ENCODE results near the gene ZBTB38. TPM values are rescaled to one million over a fixed set of nuclear protein-coding genes. Genes with fewer than 3 reads are reported as not detected.

ZBTB38 gene
- total and polyA plus RNA-seq, 2 of the 13 experiments (the other 11 are each of a cell fraction or from before 2014, with no cell fraction given): 26.8 to 51.7 TPM

DNA sequence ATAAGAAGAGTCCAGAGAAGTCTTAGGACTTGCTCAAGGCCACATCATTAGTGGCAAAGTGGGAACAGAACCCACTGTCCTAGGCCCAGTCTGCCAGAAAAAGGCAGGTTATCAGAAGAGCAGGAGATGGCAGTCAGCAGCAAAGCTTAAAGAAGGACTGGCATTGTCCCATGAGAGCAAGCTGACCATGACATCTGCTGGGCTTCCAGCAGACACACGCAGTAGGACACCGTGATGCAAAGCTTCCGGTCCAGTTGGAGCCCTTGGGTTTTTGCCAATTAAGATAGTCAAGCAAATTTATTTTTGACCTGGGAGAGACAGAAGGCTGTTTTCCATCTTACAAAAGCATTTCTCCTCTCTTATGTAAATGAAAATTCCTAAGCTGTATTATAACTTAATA lies 42.1 kb downstream of the ZBTB38 start:
- Histone ChIP-seq H3K4me3 (replicated peaks in 1 of 3; ENCODE audit: insufficient read depth in 1 of 3, low read depth in 2 of 3, low read length in 3 of 3) (no peak overlapping the region), H3K9me3 (ENCODE audit: low read length) (no peaks in the 10 kb centered on the region), H3K36me3 (replicated peaks in 1 of 2; ENCODE audit: control insufficient read depth in 1 of 2, insufficient read depth in 2 of 2, low read length in 2 of 2) (peaks cover 8 to 39% of the 10 kb centered on the region in 2 experiments), H3K79me2 (ENCODE audit: insufficient read depth, low read length) (peaks cover 11% of the 10 kb centered on the region), H3K9ac (ENCODE audit: insufficient read depth, low read depth, low read length) (no peak overlapping the region; the same call in 1 of the 2 replicates), H3K27ac (ENCODE audit: extremely low read length, insufficient read depth, low read length) (peak overlapping the region; percentile 91), H3K27me3 (ENCODE audit: control insufficient read depth in 1 of 2, insufficient read depth in 2 of 2, low read length in 2 of 2) (no peaks in the 10 kb centered on the region), H3K4me2 (ENCODE audit: low read depth, low read length) (peak overlapping the region; percentile 80; the same call in 1 of the 2 replicates), H3K4me1 (ENCODE audit: insufficient read depth, low read length) (peaks cover 67% of the 10 kb centered on the region), H2AFZ (ENCODE audit: low read length) (no peak overlapping the region), H4K20me1 (ENCODE audit: insufficient read depth, low read length) (no peaks in the 10 kb centered on the region)
- BruUV-seq (replicated peaks): no TSS peak
- in situ Hi-C loops (cut with HindIII; ENCODE audit: extremely low pct_ligation_motif_present, low pct_unique_long_range_greater_than_20kb): no loop called here
- FAIRE-seq (no peak), ATAC-seq (peak; percentile 14; the same call in 1 of the 3 replicates), DNase-seq (ENCODE audit: low spot score) (no peak)
- ChIA-PET CTCF (ENCODE audit: low intra/inter-chr PET ratio, low total read pairs) (no interaction called here), POLR2A (interaction anchor here (1.6 to 6.4 kb wide), 3 partner anchors 10 to 44 kb away, joined by 3 to 128 read pairs (median 15); no protein-coding TSS in a partner anchor)
- 49% methylated on average over 3 of the region's 3 CpGs for WGBS (ENCODE audit: low lambda C conversion rate)
- intact Hi-C loops (cut with micrococcal nuclease; ENCODE audit: unreplicated experiment): loop anchor here (2.0 kb wide), 2 partner anchors 50 to 100 kb away; no protein-coding TSS in a partner anchor
- 0 out of 2 replicates have a peak, but pooled peaks have one; percentile 19 for TF ChIP-seq IRF2 (CRISPR knock-in tag; IDR thresholded peaks at IDR 0.05)
- TF ChIP-seq STAG1 (CRISPR knock-in tag; IDR thresholded peaks at IDR 0.05): peak; percentile 37
- 0 out of 2 replicates have a peak, but pooled peaks have one; percentile 15 for TF ChIP-seq RAD21 (CRISPR knock-in tag; IDR thresholded peaks at IDR 0.05)
- TF ChIP-seq, protein P1, sequence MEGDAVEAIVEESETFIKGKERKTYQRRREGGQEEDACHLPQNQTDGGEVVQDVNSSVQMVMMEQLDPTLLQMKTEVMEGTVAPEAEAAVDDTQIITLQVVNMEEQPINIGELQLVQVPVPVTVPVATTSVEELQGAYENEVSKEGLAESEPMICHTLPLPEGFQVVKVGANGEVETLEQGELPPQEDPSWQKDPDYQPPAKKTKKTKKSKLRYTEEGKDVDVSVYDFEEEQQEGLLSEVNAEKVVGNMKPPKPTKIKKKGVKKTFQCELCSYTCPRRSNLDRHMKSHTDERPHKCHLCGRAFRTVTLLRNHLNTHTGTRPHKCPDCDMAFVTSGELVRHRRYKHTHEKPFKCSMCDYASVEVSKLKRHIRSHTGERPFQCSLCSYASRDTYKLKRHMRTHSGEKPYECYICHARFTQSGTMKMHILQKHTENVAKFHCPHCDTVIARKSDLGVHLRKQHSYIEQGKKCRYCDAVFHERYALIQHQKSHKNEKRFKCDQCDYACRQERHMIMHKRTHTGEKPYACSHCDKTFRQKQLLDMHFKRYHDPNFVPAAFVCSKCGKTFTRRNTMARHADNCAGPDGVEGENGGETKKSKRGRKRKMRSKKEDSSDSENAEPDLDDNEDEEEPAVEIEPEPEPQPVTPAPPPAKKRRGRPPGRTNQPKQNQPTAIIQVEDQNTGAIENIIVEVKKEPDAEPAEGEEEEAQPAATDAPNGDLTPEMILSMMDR (CRISPR knock-in tag; IDR thresholded peaks at IDR 0.05): peak; percentile 51
- TF ChIP-seq PHF21A (CRISPR knock-in tag; IDR thresholded peaks at IDR 0.05): no peak
- peak; percentile 16; the same call in 1 of the 2 replicates for TF ChIP-seq TBX2 (CRISPR knock-in tag; IDR thresholded peaks at IDR 0.05; ENCODE audit: borderline replicate concordance)
- 0 out of 2 replicates have a peak, but pooled peaks have one; percentile 11 for TF ChIP-seq FOSL2 (CRISPR knock-in tag; IDR thresholded peaks at IDR 0.05)
- no peak for TF ChIP-seq SOX6 (IDR thresholded peaks at IDR 0.05)
- 0 out of 2 replicates have a peak, but pooled peaks have one; percentile 15 for TF ChIP-seq SOX6 (CRISPR knock-in tag; IDR thresholded peaks at IDR 0.05)
- no peak for TF ChIP-seq BRD4 (CRISPR knock-in tag; IDR thresholded peaks at IDR 0.05)
- peak; percentile 40; the same call in 1 of the 2 replicates for TF ChIP-seq GABPB1 (CRISPR knock-in tag; IDR thresholded peaks at IDR 0.05)

All from HepG2 (cell line).